BE2C (cell line): ENCODE measurements around the gene MVB12B.
A peak's percentile ranks its signal among the peaks of the same experiment; 100 is the strongest.

Source experiments
- DNase-seq: peaks from one replicate; pipeline ENCODE4 v3.0.0-alpha.2; 2020
- H3K27me3 ChIP-seq: fragments of 250-450 bp; sonication (Bioruptor Pico); 2 replicates; pipeline ENCODE4 v1.5.1; 2020; ENCODE audit warnings: mild to moderate bottlenecking
- H3K36me3 ChIP-seq: fragments of 250-450 bp; sonication (Bioruptor Pico); 2 replicates; pipeline ENCODE4 v1.5.1; 2020; ENCODE audit warnings: mild to moderate bottlenecking
- H3K4me1 ChIP-seq: fragments of 250-450 bp; sonication (Bioruptor Pico); 2 replicates; pipeline ENCODE4 v1.5.1; 2020
- H3K4me3 ChIP-seq: 2 replicates; pipeline ENCODE4 v1.5.1; 2011; ENCODE audit warnings: low read depth, low read length
- H3K9me3 ChIP-seq: fragments of 250-450 bp; sonication (Bioruptor Pico); 2 replicates; pipeline ENCODE4 v1.5.1; 2020
- TF ChIP-seq, protein P1 (sequence below): IDR thresholded peaks from 2 replicates; pipeline ENCODE4 v1.5.1; 2012; ENCODE audit warnings: mild to moderate bottlenecking, low read depth, low read length

The MVB12B gene

DNA sequence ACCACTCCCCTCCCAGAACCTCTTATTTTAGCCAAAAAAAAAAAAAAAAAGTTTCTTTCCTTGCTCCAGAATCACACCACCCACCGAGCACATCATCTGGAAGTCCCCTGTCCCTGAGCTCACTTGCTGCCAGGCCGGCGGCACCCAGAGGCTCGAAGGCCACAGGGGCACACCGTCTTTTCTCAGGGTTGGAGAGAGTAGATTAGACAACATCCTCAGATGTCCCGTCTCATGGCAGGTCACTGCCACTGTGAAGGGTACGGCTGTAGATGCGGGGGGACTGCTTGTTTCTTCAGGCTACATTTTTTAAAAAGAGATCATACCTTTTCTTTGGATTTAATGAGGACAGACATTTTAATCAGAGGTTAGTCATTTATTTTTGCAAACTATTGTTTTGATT lies 109.0 kb downstream of the MVB12B start:
- no peaks in the 10 kb centered on the region for H3K36me3 ChIP-seq
- no peak for DNase-seq
- TF ChIP-seq, protein P1, sequence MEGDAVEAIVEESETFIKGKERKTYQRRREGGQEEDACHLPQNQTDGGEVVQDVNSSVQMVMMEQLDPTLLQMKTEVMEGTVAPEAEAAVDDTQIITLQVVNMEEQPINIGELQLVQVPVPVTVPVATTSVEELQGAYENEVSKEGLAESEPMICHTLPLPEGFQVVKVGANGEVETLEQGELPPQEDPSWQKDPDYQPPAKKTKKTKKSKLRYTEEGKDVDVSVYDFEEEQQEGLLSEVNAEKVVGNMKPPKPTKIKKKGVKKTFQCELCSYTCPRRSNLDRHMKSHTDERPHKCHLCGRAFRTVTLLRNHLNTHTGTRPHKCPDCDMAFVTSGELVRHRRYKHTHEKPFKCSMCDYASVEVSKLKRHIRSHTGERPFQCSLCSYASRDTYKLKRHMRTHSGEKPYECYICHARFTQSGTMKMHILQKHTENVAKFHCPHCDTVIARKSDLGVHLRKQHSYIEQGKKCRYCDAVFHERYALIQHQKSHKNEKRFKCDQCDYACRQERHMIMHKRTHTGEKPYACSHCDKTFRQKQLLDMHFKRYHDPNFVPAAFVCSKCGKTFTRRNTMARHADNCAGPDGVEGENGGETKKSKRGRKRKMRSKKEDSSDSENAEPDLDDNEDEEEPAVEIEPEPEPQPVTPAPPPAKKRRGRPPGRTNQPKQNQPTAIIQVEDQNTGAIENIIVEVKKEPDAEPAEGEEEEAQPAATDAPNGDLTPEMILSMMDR: no peak
- no peak overlapping the region for H3K4me3 ChIP-seq
- no peaks in the 10 kb centered on the region for H3K9me3 ChIP-seq
- H3K27me3 ChIP-seq: no peaks in the 10 kb centered on the region
- peaks cover 32% of the 10 kb centered on the region for H3K4me1 ChIP-seq

DNA sequence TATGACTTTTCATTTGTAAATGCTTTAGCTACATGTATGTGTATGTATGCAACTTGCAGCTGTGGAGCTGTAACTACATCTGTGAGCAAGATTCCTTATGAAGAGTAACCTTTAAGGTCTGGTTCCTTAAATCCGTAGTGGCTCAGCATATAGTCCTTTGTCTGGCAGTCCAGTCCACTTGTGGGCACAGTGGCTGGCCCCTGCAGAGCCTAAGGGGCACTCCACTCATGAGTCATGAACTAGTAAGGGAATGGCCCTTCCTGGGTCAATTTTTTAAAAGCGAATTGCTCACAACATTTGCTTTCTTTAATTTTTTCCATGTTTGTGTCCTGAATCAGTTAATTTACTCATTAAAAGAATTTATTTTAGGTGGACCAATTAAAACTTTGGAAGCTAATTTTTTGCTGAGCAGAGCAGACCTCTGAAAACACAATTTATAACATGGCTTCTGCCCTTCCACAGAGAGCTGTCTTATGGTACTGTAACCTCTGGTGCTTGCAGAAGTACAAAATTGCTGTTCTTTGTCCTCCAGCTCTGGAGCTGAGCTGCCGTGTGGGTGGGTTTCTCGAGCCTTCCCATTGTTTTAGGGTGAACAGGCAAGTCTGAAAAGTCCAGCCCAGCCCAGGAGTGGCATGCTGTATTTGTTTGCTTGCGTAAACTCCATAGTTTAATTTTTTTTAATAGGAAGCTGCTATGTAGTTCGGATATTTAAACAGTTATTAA lies 110.1 kb downstream of the MVB12B start:
- Histone ChIP-seq H3K4me1 (peaks cover 32% of the 10 kb centered on the region), H3K4me3 (peak overlapping the region; percentile 21), H3K9me3 (no peaks in the 10 kb centered on the region), H3K36me3 (no peaks in the 10 kb centered on the region), H3K27me3 (no peaks in the 10 kb centered on the region)
- DNase-seq: no peak
- TF ChIP-seq, protein P1: no peak

DNA sequence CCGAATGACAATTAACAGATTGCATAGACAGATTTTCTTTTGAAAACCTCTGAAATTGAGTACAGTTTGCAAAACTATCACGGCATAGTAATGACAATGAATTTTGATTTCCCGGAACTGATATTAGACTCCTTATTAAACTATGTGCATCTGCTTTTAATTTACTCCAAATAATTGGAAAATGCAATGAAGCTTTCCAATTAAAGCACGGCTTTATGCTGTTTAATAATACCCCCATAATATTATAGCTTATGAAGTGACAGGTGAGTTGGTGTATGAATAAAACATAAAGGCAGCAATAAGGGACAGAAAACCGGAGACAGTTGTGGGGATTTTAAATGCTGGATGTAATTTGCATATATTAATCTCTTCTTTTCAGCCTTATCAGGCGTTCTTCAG lies 110.6 kb downstream of the MVB12B start:
- TF ChIP-seq, protein P1: no peak
- H3K9me3 ChIP-seq: no peaks in the 10 kb centered on the region

DNA sequence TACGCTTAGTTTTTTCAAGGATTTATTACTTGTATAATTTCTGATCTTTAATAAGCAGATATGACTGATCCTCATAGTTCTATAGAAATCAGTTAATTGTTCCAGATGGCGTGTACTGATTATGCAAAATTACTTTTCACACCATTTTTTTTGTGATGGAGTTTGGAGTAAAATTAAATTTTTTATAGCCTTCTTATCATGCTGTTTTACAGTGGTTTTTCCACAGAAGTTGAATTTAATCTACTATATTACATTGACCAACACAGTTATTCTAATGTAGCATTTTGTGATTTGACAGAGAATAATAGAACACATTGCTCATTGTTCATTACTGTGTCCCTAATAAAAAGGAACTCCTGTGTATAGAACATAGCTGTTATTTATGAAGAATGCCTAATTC lies 111.1 kb downstream of the MVB12B start:
- TF ChIP-seq, protein P1: no peak
- Histone ChIP-seq H3K27me3 (no peaks in the 10 kb centered on the region), H3K9me3 (no peaks in the 10 kb centered on the region), H3K36me3 (no peaks in the 10 kb centered on the region), H3K4me1 (peaks cover 32% of the 10 kb centered on the region), H3K4me3 (peak overlapping the region; percentile 21)
- no peak for DNase-seq

More for the DNA sequence above, 110.6 kb downstream of the MVB12B start:
- no peak for DNase-seq
- Histone ChIP-seq H3K36me3 (no peaks in the 10 kb centered on the region), H3K27me3 (no peaks in the 10 kb centered on the region), H3K4me3 (peak overlapping the region; percentile 21), H3K4me1 (peaks cover 32% of the 10 kb centered on the region)

DNA sequence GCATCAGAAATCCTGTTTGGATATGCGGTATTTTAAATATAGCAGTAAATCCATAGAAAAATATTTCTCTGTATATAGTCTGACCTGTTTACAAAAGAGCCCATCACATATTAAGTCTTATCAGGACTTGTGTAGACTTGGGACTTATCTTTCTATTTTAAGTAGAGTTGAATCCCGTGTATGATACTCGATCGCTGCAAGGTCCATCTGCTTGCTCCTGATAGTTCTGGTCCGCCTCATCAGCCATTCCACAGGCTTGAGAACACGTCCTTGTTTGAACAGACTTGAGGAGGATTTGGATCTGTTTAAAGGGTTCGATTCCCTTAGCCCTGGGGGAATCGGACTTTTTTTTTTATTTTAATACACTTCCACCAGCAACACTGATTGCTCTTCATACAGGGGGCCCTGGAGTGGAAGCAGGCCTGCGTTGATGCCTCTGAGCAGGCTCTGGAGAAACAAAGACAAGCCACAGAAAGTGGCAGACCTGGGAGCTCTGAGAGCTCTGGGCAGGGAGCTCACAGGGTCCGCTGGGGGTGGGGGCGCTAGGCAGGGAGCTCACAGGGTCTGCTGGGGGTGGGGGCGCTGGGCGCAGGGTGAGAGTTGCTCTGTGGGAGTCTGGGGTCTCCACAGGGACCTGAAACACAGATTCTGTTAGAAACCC lies 112.2 kb downstream of the MVB12B start:
- Histone ChIP-seq H3K9me3 (no peaks in the 10 kb centered on the region), H3K36me3 (no peaks in the 10 kb centered on the region), H3K4me3 (no peak overlapping the region), H3K27me3 (no peaks in the 10 kb centered on the region), H3K4me1 (peaks cover 32% of the 10 kb centered on the region)
- no peak for DNase-seq
- TF ChIP-seq, protein P1: no peak

DNA sequence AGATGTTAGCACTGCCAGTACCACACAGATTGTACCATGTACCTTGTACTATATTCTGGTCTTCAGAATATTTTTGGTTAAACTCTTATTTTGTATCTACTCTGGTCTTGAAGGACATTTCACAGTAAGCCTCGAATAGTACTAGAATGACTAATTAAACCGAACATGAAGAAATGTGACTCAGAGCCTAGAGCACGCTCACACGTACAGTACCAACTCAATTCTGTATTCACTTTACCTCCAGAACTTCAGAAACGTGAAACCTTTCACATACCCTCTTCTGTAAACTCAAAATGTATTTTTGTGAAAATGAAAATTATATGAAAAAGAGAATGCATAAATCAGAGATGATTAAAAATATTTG lies 112.8 kb downstream of the MVB12B start:
- DNase-seq: no peak
- no peaks in the 10 kb centered on the region for H3K36me3 ChIP-seq
- H3K4me1 ChIP-seq: peaks cover 32% of the 10 kb centered on the region
- TF ChIP-seq, protein P1: no peak
- H3K9me3 ChIP-seq: no peaks in the 10 kb centered on the region
- no peaks in the 10 kb centered on the region for H3K27me3 ChIP-seq
- H3K4me3 ChIP-seq: no peak overlapping the region
